Bone marrow (tissue), 2 donors: ENCODE results near the gene PTPN1.
A peak's percentile ranks its signal among the peaks of the same experiment; 100 is the strongest.

ENCODE experiments used
- DNase-seq, 2 donors: peaks; one replicate each; lab custom pipeline; 2025; lab: John Stamatoyannopoulos, UW

PTPN1 gene

DNA sequence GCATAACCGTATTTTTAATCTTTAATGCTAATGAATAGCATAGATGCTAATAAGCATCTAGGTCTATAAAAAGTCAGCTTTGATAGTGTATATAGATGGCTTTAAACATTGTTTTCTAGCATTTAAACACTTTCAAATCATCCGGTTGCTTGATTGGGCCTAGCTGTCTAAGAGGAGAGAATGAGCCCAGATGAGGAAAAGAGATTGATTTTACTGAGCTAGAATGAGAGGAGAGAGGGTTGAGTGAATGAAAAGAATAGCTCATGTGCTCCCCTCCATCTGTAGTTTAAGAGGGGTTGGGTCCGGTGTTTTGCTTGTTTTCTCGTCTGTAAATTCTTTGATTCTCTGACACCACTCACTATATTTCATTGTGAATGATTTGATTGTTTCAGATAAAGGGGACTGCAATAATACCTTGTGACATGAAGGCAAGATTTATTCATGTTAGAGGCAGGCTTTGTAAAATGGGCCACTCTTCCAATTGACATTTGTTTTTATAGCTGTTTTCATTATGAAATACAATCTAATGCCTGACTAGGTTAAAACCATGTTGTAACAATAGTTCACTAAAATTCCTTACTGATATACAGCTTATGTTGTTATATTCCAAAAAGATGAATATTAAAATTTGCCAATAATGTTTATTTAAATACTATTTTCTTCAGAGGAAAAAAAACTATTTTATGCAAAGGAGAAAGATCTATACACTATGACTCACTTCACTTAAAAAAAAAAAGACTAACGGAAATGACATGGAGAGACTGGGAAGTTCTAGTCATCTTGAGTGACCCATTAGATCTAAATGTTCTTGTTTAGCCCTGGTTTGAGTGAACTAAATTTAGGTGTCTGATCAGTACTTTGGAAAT is 3.2 kb downstream of the PTPN1 start:
- peak in 1 of 2 donors; percentile 47 for DNase-seq

DNA sequence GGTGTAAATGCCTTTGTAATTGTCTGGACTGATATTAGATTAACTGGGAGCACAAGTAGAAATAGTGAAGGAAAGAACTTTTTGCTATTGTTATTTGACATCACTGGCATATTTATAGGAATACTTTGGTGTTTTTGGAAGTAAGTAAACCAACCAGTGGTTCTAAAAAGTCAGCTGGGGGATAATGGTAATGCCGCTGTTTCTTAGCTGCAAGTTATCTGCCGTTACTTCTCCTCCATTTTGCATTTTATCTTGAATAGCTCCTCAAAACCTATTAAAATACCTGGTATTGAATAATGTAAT is 3.8 kb downstream of the PTPN1 start:
- no peak for DNase-seq

DNA sequence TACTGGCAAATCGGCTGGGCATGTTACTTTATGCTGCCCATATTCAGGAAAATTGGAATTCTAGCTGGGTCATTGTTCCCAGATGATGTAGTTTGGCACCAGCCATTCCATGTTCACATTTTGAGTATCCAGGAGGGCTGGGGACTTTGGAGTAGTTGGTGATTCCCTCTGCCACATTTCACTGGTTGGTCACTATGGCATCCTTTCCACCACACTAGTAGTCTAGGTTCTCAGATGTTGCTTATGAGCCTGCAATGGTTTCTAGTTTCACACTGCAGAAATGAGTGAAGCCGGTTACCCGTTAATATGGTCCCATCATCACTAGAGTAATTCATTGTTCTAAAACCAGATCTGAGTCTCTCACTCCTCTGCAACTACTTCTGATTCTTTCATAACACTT is 4.6 kb downstream of the PTPN1 start:
- no peak for DNase-seq

DNA sequence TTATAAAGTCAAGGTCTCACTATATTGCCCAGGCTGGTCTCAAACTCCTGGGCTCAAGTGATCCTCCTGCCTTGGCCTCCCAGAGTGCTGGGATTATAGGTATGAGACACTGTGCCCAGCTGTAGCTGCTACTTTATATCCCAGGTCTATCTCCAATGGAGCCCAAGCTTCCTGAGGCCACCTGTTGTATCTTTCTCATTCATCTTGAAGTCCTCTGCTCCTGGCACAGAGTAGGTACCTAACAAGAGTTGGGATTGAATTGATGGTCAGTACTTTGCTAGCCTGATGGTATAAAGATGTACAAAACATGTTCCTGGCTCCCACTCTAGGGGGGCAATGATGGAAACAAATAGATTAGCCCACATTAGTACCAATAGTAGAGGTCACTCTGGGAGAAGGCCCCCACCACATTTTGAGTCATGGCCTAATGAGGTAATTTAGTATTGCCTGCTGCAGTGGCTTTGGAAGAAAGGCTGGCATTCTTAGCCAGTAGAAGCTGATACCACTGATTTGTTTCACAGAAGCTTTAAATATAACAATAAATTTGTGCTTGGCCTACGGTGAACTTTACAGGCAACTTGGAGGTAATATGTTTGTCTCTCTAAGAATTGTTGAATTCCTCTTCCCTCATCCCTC is 5.4 kb downstream of the PTPN1 start:
- no peak for DNase-seq

DNA sequence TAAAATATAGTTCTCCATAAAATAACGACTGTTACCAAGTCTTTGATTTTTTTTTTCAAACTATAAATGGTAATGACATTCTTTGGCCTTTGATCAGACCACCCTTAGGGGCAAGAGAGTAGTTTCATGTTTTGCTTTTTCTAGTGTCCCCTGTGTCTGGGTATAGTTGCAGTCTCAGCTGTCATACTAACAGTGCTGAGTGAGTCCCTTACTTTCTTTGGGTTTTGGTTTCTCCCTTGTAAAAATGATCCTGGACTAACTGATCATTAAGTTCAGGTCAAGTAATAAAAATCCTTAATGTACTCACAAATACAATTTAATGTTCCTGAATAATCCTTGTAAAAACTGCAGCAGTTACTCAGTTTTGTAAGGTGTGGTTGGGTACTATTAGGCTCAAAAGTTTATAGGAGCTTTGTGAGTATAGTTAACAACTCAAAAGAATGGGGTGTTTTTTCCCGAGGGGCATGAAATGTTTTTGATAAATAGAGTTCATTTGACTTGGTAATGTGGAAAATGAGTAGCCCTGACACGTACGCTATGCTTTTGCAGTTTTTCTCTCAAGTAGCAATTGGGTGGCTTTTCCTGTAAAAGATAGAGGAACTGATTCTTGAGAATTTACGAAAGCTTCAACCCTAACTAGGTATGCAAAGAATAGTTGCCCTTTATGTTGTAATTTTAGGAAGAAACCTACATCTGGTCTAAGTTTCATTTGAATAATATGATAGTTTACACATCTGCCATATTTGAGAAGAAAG is 6.2 kb downstream of the PTPN1 start:
- no peak for DNase-seq

DNA sequence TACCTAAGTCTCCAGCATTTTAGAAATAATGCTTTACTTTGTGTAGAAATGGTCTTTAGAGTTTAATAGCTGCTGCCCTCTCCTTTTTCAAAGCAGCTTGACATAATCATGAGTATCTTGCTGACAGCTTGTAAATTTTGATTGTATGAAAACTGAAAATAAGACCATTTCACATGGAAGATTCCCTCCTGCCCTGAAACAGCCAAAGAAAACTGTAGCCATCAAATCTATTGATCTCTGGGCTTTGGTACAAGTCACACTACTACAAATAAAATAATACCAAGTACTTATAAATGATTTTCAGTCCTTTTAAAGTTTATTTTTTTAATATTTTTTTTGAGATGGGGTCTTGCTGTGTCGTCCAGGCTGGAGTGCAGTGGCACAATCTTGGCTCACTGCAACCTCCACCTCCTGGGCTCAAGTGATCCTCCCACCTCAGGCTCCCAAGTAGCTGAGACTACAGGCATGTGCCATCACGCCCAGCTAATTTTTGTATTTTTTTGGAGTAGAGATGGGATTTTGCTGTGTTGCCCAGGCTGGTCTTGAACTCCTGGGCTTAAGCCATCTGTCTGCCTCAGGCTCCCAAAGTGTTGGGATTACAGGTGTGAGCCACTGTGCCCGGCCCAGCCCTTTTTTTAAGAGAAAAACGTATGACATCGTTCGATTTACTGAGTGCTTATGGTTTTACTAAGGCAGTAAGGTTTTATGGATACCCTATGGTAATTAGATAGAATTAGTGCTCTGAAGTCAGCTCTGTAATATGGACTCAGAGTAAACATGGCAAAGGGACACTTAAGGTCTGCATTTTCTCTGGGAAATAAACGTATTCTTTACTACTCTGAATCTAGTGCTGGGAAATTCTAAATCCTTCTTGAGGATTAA is 7.0 kb downstream of the PTPN1 start:
- DNase-seq, result no peak

DNA sequence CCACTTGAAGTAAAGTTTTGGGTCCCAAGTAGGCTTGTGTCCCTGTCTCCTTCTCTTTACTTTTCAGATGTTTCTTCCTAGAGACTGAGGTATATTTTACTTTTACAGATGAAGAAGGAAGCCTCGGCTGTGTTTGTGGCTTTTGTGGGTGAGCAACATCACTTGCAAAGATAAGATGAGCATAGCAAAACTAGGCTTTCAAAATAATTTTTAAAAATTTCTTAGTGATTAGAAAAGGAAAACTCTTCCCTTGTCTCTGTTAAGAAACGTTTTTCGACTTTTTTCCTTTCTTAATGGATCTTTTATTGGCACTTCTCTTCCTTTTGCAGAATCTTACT is 7.6 kb downstream of the PTPN1 start:
- DNase-seq, result no peak

DNA sequence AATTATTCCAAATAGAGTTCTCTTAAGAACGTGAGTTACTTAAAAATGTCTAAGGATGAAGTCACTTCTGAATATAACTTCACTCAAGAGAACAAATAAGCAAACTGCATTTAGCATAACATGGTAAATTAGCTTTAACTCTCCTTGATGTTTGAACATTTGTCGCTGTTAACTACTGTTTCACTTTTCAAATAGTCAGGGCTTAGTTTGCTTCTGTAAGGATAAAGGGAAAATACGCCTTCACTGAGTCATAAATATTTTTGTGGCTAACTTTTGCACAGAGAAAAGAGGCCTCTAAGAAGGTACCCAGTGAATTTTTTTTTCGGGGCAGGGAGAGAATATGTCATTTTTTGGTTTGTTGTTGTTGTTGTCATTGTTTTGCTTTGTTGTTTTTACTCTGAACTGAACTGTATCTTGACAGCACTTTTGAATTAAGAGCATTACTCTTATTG is 8.1 kb downstream of the PTPN1 start:
- DNase-seq, result peak in 1 of 2 donors; percentile 42

DNA sequence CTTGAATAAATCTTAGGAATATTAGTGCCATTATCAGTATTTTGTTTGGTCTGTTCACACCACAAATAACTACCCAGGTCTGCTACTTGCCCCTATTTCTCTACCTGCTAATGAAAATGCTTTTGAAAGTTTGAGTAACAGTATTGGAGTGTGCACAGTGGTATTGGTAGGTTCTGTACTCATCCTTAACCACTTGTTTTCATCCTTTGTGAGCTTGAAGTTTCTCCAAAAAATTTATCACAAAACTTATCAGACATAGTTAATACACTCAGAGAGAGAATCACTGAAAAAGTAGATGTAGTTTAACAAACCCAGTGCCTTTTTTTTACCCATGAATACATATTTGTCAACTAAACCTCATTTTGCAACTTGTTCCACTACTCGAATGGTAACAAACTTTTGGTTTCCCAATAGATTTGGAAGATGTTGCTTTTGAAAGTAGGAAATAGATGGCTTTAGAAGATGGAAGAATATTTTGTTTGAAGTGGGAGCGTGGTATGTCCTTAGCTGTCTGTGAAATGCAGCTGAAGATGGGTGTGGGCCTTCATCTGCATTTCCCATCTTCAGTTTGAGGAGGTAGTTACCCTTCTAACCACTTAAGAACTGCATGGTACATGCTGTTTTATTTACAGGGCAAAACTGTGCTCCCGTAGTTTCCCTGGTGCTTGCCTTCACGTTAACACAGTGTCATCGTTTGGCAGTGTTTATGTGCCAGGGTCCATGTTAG is 9.0 kb downstream of the PTPN1 start:
- no peak for DNase-seq

DNA sequence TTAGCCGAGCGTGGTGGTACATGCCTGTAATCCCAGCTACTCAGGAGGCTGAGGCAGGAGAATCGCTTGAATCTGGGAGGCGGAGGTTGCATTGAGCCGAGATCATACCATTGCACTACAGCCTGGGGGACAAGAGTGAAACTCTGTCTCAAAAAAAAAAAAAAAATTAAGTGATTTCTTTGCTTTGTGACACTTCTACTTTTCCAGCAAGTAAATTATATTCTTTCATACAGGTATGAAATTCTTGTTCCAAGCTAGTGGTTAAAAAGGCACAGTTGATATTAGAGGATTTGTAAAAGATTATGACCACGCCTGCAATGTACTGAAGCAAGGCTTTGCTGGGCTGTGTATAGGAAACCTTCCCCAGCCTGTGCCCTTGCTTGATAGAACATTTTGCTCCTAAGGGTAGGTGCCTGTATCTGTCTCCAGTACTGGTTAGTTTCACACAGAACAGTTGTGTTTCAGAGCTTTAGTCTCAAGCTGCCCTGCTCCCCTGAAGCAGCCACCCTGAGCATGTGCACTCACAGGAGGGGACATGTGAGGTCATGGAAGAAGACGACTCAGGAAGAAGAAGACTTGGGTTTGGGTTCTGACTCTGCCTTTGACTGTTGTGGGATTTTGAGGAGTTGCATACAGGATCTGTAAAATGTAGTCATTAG is 10.2 kb downstream of the PTPN1 start:
- no peak for DNase-seq

DNA sequence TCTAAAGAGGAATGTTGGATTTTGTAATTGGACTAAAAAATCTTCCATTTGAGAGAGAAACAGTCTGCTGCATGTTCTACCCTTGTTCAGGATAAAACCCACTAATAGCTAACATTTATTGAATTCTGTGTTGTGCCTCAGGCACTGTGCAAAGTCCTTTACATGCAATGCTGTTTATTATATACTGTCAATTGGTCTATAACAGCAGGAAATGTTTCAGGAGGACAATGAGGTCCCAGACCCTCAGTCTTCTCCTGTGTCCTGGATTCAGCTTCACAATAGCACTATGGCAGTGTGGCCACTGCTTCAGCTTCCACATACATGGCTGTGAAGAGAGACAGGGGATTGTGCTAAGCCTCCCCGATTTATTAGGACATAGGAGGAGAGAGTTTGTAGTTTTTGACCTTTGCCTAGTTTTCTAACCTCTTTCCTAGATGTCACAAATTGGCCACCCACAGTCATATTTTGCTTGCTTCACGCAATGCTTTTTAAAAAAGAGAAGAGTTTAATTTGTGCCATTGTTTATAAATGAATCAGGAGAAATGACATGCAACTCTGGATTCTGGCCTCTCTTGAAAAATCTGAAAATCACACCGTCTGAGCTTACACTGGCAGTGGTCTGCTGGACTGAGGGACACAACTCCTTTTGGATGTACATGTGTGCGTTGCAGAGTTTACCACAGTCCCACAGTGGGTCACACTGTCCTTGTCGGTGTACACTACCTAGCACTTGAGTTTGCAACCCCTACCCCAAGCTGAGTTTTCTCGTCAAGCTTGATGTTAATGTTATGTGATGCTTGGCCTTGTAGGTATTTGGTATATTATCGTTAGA is 11.3 kb downstream of the PTPN1 start:
- DNase-seq, result no peak

DNA sequence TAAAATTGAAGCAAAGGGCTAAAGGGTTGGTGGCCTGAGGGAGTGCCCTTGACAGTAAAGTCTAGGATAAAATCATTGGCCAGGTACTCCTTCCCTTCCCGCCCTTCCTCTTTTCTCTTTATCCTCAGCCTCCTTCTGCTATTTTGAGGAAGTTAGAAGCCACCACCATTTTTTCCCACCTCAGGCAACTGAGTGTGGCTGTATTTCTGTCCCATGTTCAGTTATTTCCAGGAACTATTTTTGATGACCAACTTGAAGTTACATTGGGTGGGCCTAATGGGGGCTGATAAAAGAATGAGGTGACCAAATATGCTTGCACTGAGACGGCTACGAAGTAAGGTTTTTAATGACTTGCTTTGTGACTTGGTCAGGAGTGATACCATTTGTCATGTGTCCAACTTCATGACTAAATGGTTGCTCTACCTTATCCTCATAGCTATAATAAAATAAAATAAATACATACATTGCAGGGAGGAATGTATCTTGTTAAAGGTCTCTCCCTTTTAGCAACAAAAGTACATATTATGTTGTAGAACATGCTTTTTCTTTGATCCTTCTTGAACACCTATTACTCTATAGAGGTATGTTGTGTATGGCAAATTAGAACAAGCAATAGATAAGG is 12.0 kb downstream of the PTPN1 start:
- DNase-seq, result no peak

DNA sequence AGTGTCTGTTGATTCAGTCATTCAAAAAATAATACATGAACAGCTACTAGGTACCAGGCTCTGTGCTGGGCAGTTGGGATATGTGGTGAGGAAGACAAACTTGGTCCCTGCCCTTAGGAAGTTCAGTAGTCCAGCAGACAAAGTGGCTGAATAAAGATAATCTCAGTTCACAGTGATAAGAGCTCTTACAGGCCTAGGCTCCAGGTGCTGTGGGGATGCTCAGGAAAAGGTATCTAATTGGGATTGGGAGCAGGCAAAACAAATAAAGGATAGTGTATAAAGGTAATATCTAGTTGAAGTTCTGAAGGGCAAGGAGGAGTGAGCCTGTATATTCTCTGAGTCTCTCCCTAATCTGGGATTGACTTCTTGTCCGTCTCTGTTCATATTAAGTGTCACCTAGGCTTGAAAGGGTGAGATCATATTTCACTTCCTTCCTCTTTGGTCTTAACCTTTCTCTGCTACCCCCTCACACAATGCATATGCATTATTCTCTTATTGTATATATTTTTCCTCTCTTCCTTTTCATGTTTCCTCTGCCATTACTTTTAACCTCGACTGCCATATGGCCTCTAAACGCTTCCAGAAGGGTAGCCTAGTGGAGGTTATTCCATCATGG is 13.5 kb downstream of the PTPN1 start:
- no peak for DNase-seq

DNA sequence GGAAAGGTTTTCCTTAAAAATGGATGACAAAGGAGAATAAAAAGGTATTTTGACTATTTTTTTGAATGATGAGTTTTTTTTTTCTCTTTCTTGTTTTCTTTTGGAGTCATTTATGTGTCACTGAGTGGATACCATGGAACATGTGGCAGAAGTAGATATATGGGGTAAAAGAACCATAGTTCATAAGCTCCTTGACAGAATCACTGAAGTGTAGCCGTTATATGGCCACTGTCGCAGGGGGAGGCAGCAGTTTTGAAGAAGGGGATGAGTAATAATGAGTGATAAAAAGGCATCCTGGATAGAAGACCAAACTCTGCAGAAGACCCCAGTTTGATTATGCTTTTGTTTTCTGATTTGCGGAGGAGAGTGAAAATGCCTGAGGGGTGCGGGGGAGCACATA is 15.5 kb downstream of the PTPN1 start:
- DNase-seq, result no peak

DNA sequence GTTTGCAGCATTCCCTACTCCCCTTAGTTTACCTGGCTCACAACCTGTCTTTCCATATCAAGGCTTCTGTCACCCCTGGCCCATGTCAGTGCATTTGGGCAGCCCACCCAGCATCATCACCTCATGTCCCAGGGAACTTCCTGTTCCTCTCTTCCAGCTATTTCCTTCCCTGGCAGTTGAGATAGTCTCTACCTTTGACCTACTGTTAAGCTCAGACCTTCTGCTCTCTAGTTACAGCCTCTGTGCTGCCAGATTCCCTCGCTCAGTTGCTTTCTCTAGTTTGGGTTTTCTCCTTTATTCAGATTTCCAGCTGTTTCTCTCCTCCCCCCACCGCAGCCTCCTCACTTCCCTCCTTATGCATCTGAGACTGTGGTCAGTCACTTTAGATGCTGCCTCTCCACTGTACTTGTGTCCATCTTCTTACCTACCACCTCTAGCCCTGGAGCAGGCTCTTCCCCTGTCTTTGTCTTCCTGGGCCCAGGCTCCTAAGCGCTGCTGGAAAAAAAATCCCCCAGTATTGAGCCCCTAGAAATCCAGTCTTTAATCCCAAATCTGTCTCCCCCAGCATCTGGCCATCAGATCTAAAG is 16.3 kb downstream of the PTPN1 start:
- DNase-seq, result no peak

DNA sequence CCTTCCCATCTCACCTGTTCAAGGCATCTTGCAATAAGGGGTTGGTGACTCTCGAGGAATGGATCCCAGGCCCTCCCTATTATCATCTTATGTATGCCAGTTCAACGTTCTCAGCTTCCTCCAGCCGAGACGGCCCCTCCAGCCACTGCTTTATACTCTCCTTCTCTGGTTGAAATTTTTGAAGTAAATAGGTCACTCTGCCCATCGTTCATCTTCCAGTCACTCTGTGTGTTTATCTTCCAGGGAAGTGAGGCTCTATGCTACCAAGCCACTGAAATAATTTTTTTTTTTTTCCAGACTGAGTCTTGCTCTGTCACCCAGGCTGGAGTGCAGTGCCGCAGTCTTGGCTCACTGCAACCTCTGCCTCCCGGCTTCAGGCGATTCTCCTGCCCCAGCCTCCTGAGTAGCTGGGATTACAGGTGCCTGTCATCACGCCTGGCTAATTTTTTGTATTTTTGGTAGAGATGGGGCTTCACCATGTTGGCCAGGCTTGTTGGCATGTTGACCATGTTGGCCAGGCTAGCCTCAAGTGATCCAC is 17.0 kb downstream of the PTPN1 start:
- DNase-seq, result no peak

DNA sequence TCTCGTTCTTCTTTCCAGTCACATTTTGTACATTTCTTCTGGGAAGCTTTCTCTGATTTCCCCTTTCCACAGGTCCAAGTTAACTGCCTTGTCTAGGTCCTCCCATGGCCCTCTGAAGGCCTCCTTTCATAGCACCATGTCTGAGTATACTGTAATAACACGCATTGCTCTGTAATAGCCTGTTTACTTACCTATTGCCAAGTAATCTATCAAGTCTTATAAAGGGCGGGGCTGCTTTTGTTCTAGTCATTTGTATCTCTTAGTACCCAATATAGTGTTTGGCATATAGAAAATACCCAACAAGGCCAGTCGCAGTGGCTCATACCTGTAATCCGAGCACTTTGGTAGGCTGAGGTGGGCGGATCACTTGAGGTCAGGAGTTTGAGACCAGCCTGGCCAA is 17.9 kb downstream of the PTPN1 start:
- no peak for DNase-seq

DNA sequence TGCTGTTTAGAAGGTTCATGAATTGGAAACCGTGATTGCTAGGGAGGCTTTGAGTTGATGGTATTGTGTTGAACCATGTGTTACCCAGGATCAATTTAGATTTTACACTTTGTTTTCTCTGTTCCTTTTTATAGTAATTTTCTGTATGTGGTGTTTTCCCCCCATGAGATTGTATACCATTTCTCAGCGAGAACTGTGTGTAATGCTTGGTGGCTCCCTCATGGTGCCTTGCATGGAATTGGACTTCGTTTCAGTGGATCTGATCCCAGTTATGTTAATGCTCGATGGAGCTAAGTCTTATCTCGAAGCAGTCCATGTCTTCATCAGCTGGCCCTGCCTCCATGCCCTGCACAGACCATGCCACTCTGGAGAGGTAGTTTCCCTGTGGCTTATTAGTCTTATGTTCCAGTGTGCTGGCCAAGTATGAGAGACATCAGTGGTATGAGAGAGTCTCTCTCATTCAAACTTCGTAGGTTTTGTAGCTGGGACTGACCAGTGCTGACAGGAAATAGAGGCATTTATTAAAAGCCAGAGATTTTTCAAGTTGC is 18.7 kb downstream of the PTPN1 start:
- DNase-seq, result no peak
